ENCODE measurements around the gene TMEM126A. TPM values are rescaled to one million over a fixed set of nuclear protein-coding genes. Genes with fewer than 3 reads are reported as not detected.

Gene TMEM126A
- total and polyA plus RNA-seq, 2 of the 13 experiments (the other 11 are each of a cell fraction or from before 2014, with no cell fraction given): 59.5 to 66.9 TPM

DNA sequence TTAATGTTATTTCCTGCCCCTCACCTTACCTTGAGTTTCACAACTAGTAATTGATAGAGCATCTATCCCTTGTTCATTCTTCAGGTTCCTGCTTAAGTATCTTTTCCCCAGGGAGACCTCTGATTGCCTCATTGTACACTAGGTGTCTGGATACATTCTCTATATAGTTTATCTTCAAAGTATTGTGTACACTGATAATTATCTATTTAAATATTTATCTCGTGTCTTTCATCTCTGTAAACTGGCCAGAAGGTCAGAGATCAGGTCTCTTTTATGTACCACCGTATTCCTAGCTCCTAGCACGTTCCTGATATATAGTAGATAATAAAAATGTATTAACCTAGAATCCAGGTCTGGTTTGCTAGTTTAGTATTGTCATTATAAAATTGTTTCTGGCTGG, 13.0 kb upstream of the TMEM126A start (continued):
- TF ChIP-seq SOX13 (IDR thresholded peaks at IDR 0.05) (no peak), SOX13 (CRISPR knock-in tag; conservative IDR thresholded peaks at IDR 0.05 in 1 of 2, IDR thresholded peaks at IDR 0.05 in 1 of 2) (peak in 1 of 2 experiments; percentile 22; a peak in 1 of 4 replicates)

DNA sequence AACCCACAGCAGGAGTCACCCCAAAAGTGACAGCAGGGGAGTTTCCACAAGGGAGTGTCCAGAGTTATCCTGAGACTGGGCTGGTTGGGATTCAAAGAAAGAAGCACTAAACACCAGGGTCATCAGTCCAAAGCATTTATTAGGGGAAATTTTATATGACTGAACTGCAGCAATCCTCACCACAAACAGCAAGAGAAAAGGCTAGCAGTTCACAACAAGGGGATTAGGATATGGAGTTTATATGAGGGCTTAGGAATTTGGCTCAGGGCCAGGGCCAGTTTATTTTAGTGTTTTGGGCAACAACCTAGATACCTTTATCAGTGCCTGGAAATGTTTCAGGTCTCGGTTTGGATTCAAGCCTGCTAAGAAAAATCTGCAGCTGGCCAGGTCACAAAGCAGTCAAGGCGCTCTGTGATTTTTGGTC, 4.6 kb upstream of the TMEM126A start:
- Histone ChIP-seq H3K27ac (ENCODE audit: extremely low read length, insufficient read depth, low read length) (no peak overlapping the region), H3K36me3 (replicated peaks in 1 of 2; ENCODE audit: control insufficient read depth in 1 of 2, insufficient read depth in 2 of 2, low read length in 2 of 2) (no peaks in the 10 kb centered on the region), H2AFZ (ENCODE audit: low read length) (no peak overlapping the region), H3K27me3 (ENCODE audit: control insufficient read depth in 1 of 2, insufficient read depth in 2 of 2, low read length in 2 of 2) (no peaks in the 10 kb centered on the region; a peak in 1 of 5 replicates), H3K4me2 (ENCODE audit: low read depth, low read length) (no peak overlapping the region), H3K79me2 (ENCODE audit: insufficient read depth, low read length) (peaks cover 2% of the 10 kb centered on the region), H3K4me3 (replicated peaks in 1 of 3; ENCODE audit: insufficient read depth in 1 of 3, low read depth in 2 of 3, low read length in 3 of 3) (no peak overlapping the region), H4K20me1 (ENCODE audit: insufficient read depth, low read length) (no peaks in the 10 kb centered on the region), H3K4me1 (ENCODE audit: insufficient read depth, low read length) (peaks cover 5% of the 10 kb centered on the region), H3K9me3 (ENCODE audit: low read length) (no peaks in the 10 kb centered on the region), H3K9ac (ENCODE audit: insufficient read depth, low read depth, low read length) (no peak overlapping the region)
- FAIRE-seq (no peak), DNase-seq (ENCODE audit: low spot score) (no peak), ATAC-seq (no peak)
- POLR2A ChIA-PET: no interaction called here
- WGBS (ENCODE audit: low lambda C conversion rate): 45% methylated on average over 2 of the region's 2 CpGs
- CTCF ChIA-PET (ENCODE audit: low intra/inter-chr PET ratio, low total read pairs): no interaction called here
- in situ Hi-C loops (cut with HindIII; ENCODE audit: extremely low pct_ligation_motif_present, low pct_unique_long_range_greater_than_20kb) (loop anchor here (25.0 kb wide), 1 partner anchor 619 kb away; no protein-coding TSS in a partner anchor), intact Hi-C loops (cut with micrococcal nuclease; ENCODE audit: unreplicated experiment) (no loop called here)
- BruUV-seq (replicated peaks): no TSS peak
- TF ChIP-seq ZNF737 (CRISPR knock-in tag; IDR thresholded peaks at IDR 0.05; ENCODE audit: borderline replicate concordance): no peak
- no peak for TF ChIP-seq SNRNP70 (IDR thresholded peaks at IDR 0.05; ENCODE audit: low read depth, low read length)
- TF ChIP-seq, protein P1, sequence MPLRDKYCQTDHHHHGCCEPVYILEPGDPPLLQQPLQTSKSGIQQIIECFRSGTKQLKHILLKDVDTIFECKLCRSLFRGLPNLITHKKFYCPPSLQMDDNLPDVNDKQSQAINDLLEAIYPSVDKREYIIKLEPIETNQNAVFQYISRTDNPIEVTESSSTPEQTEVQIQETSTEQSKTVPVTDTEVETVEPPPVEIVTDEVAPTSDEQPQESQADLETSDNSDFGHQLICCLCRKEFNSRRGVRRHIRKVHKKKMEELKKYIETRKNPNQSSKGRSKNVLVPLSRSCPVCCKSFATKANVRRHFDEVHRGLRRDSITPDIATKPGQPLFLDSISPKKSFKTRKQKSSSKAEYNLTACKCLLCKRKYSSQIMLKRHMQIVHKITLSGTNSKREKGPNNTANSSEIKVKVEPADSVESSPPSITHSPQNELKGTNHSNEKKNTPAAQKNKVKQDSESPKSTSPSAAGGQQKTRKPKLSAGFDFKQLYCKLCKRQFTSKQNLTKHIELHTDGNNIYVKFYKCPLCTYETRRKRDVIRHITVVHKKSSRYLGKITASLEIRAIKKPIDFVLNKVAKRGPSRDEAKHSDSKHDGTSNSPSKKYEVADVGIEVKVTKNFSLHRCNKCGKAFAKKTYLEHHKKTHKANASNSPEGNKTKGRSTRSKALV (CRISPR knock-in tag; IDR thresholded peaks at IDR 0.05): no peak
- TF ChIP-seq ZFP36 (IDR thresholded peaks at IDR 0.05; ENCODE audit: borderline replicate concordance, low read depth, low read length, partially characterized antibody): no peak
- TF ChIP-seq, protein P2, sequence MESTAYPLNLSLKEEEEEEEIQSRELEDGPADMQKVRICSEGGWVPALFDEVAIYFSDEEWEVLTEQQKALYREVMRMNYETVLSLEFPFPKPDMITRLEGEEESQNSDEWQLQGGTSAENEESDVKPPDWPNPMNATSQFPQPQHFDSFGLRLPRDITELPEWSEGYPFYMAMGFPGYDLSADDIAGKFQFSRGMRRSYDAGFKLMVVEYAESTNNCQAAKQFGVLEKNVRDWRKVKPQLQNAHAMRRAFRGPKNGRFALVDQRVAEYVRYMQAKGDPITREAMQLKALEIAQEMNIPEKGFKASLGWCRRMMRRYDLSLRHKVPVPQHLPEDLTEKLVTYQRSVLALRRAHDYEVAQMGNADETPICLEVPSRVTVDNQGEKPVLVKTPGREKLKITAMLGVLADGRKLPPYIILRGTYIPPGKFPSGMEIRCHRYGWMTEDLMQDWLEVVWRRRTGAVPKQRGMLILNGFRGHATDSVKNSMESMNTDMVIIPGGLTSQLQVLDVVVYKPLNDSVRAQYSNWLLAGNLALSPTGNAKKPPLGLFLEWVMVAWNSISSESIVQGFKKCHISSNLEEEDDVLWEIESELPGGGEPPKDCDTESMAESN (CRISPR knock-in tag; conservative IDR thresholded peaks at IDR 0.05): no peak
- TF ChIP-seq, protein P3, sequence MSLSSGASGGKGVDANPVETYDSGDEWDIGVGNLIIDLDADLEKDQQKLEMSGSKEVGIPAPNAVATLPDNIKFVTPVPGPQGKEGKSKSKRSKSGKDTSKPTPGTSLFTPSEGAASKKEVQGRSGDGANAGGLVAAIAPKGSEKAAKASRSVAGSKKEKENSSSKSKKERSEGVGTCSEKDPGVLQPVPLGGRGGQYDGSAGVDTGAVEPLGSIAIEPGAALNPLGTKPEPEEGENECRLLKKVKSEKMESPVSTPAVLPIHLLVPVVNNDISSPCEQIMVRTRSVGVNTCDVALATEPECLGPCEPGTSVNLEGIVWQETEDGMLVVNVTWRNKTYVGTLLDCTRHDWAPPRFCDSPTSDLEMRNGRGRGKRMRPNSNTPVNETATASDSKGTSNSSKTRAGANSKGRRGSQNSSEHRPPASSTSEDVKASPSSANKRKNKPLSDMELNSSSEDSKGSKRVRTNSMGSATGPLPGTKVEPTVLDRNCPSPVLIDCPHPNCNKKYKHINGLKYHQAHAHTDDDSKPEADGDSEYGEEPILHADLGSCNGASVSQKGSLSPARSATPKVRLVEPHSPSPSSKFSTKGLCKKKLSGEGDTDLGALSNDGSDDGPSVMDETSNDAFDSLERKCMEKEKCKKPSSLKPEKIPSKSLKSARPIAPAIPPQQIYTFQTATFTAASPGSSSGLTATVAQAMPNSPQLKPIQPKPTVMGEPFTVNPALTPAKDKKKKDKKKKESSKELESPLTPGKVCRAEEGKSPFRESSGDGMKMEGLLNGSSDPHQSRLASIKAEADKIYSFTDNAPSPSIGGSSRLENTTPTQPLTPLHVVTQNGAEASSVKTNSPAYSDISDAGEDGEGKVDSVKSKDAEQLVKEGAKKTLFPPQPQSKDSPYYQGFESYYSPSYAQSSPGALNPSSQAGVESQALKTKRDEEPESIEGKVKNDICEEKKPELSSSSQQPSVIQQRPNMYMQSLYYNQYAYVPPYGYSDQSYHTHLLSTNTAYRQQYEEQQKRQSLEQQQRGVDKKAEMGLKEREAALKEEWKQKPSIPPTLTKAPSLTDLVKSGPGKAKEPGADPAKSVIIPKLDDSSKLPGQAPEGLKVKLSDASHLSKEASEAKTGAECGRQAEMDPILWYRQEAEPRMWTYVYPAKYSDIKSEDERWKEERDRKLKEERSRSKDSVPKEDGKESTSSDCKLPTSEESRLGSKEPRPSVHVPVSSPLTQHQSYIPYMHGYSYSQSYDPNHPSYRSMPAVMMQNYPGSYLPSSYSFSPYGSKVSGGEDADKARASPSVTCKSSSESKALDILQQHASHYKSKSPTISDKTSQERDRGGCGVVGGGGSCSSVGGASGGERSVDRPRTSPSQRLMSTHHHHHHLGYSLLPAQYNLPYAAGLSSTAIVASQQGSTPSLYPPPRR (CRISPR knock-in tag; IDR thresholded peaks at IDR 0.05; ENCODE audit: borderline replicate concordance): no peak
- no peak for TF ChIP-seq ZSCAN29 (CRISPR knock-in tag; conservative IDR thresholded peaks at IDR 0.05)
- TF ChIP-seq ZFP41 (CRISPR knock-in tag; IDR thresholded peaks at IDR 0.05; ENCODE audit: borderline replicate concordance): no peak
- TF ChIP-seq, protein P4, sequence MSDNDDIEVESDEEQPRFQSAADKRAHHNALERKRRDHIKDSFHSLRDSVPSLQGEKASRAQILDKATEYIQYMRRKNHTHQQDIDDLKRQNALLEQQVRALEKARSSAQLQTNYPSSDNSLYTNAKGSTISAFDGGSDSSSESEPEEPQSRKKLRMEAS (IDR thresholded peaks at IDR 0.05): no peak

Measured in HepG2 (cell line).